Osteoblast (primary cell): Measurements from ENCODE around the gene SBF1. TPM values are rescaled to one million over a fixed set of nuclear protein-coding genes. Genes with fewer than 3 reads are reported as not detected.
A peak's percentile ranks its signal among the peaks of the same experiment; 100 is the strongest.

Experiments
- DNase-seq: peaks from one replicate; pipeline ENCODE4 v3.0.0; 2011; ENCODE audit warnings: low spot score, mixed read lengths; ENCODE audit not compliant: insufficient read length; ENCODE audit errors: missing footprints
- H2AFZ ChIP-seq: 2 replicates; pipeline ENCODE4 v1.6.0; 2011; ENCODE audit warnings: mild to moderate bottlenecking, low read length
- H3K27ac ChIP-seq: 2 replicates; pipeline ENCODE4 v1.5.1; 2011; ENCODE audit warnings: mild to moderate bottlenecking, low read depth, low read length, moderate library complexity
- H3K27me3 ChIP-seq: 2 replicates; pipeline ENCODE4 v1.6.0; 2012; ENCODE audit warnings: mild to moderate bottlenecking, control low read depth, inconsistent platforms, low read length, moderate library complexity; ENCODE audit not compliant: insufficient read depth
- H3K36me3 ChIP-seq: 2 replicates; pipeline ENCODE4 v1.5.1; 2011; ENCODE audit warnings: mild to moderate bottlenecking, low read length, control low read depth, moderate library complexity; ENCODE audit not compliant: insufficient read depth
- H3K4me1 ChIP-seq: 2 replicates; pipeline ENCODE4 v1.5.1; 2011; ENCODE audit warnings: mild to moderate bottlenecking, low read length, control low read depth, moderate library complexity; ENCODE audit not compliant: insufficient read depth
- H3K4me2 ChIP-seq: 2 replicates; pipeline ENCODE4 v1.6.0; 2011; ENCODE audit warnings: mild to moderate bottlenecking, low read length; ENCODE audit not compliant: insufficient read depth
- H3K4me3 ChIP-seq: fragments of 200-600 bp; sonication (generic); 3 replicates; pipeline ENCODE4 v1.5.1; 2012; ENCODE audit warnings: mild to moderate bottlenecking, low read length, inconsistent platforms; ENCODE audit not compliant: insufficient read depth
- H3K79me2 ChIP-seq: 2 replicates; pipeline ENCODE4 v1.6.0; 2012; ENCODE audit warnings: mild to moderate bottlenecking, low read length, control low read depth, inconsistent platforms; ENCODE audit not compliant: insufficient read depth
- H3K9me3 ChIP-seq: 2 replicates; pipeline ENCODE4 v1.5.1; 2011; ENCODE audit warnings: low read depth, low read length, control low read depth
- H4K20me1 ChIP-seq: 2 replicates; pipeline ENCODE4 v1.6.0; 2012; ENCODE audit warnings: mild to moderate bottlenecking, low read length, control low read depth; ENCODE audit not compliant: insufficient read depth
- CTCF ChIP-seq: IDR thresholded peaks from 2 replicates; pipeline ENCODE4 v1.5.1; 2011; ENCODE audit warnings: mild to moderate bottlenecking, low read depth, low read length, moderate library complexity; ENCODE audit errors: extremely low read depth
- total RNA-seq: library from RNA; depleted of rRNA; stranded (reverse); fragments of >200 nt; gene quantifications from 2 replicates; pipeline ENCODE4 v1.2.3, GENCODE V29; 2012

The SBF1 gene
- total RNA-seq, 1 donor = 93.0 TPM

GRCh38 chr22:50485221-50486131, 10.6 kb upstream of the SBF1 start:
- Histone ChIP-seq H2AFZ (no peak overlapping the region), H3K36me3 (no peaks in the 10 kb centered on the region), H3K27ac (no peak overlapping the region), H3K4me3 (no peak overlapping the region), H3K4me2 (no peak overlapping the region), H3K79me2 (no peaks in the 10 kb centered on the region), H3K9me3 (no peaks in the 10 kb centered on the region), H3K27me3 (peaks cover 8% of the 10 kb centered on the region), H4K20me1 (no peaks in the 10 kb centered on the region), H3K4me1 (no peaks in the 10 kb centered on the region)
- TF ChIP-seq CTCF = no peak
- DNase-seq = peak; percentile 86

GRCh38 chr22:50483977-50484853, 9.4 kb upstream of the SBF1 start:
- Histone ChIP-seq H3K4me2 (no peak overlapping the region), H3K9me3 (no peaks in the 10 kb centered on the region), H4K20me1 (no peaks in the 10 kb centered on the region), H3K4me3 (no peak overlapping the region), H3K36me3 (no peaks in the 10 kb centered on the region), H2AFZ (no peak overlapping the region), H3K27ac (no peak overlapping the region), H3K27me3 (peaks cover 13% of the 10 kb centered on the region), H3K79me2 (no peaks in the 10 kb centered on the region), H3K4me1 (no peaks in the 10 kb centered on the region)
- no peak for TF ChIP-seq CTCF
- peak; percentile 82 for DNase-seq

- H3K4me2 ChIP-seq = no peak overlapping the region
- TF ChIP-seq CTCF = no peak
- no peak overlapping the region for H3K27ac ChIP-seq
- no peaks in the 10 kb centered on the region for H3K79me2 ChIP-seq
- peaks cover 13% of the 10 kb centered on the region for H3K27me3 ChIP-seq
- H4K20me1 ChIP-seq = no peaks in the 10 kb centered on the region
- DNase-seq = no peak
- no peaks in the 10 kb centered on the region for H3K9me3 ChIP-seq
- H3K4me1 ChIP-seq = no peaks in the 10 kb centered on the region
- H3K4me3 ChIP-seq = no peak overlapping the region
- no peak overlapping the region for H2AFZ ChIP-seq
- no peaks in the 10 kb centered on the region for H3K36me3 ChIP-seq
These were observed 8.7 kb upstream of the SBF1 start for GRCh38 chr22:50483556-50483955.

- H3K4me3 ChIP-seq = no peak overlapping the region
- H4K20me1 ChIP-seq = no peaks in the 10 kb centered on the region
- H3K4me1 ChIP-seq = no peaks in the 10 kb centered on the region
- no peak overlapping the region for H3K4me2 ChIP-seq
- DNase-seq = no peak
- no peak for TF ChIP-seq CTCF
- no peak overlapping the region for H3K27ac ChIP-seq
- no peaks in the 10 kb centered on the region for H3K79me2 ChIP-seq
- no peaks in the 10 kb centered on the region for H3K9me3 ChIP-seq
- no peaks in the 10 kb centered on the region for H3K36me3 ChIP-seq
- H3K27me3 ChIP-seq = peaks cover 13% of the 10 kb centered on the region
- no peak overlapping the region for H2AFZ ChIP-seq
These were observed 8.3 kb upstream of the SBF1 start for GRCh38 chr22:50483106-50483505.
